OCI-LY3 (cell line): ENCODE measurements around the gene UBTD1.

Experiments used
- CTCF ChIP-seq: fragments of 200-600, 300-600 bp; sonication (generic); IDR thresholded peaks from 2 replicates; pipeline ENCODE4 v1.5.1; 2014; ENCODE audit warnings: antibody characterized with exemption, low read length, low read depth
- EZH2phosphoT487 ChIP-seq: fragments of 200-600 bp; shearing (Covaris generic); IDR thresholded peaks from 2 replicates; pipeline ENCODE4 v1.6.1; 2018; ENCODE audit warnings: antibody characterized with exemption, mixed run types, low read depth

- no peak for TF ChIP-seq CTCF
- no peak for TF ChIP-seq EZH2phosphoT487
Measured at GRCh38 chr10:97564776-97565175, 66.1 kb downstream of the UBTD1 start.
